HEK293 (cell line): Measurements from ENCODE around the gene UBL7.

Source experiments
- CTCF ChIA-PET: fragments of 350-600 bp; formaldehyde crosslinking; extraction: SDS; loops from one replicate; lab custom pipeline; 2021; ENCODE audit warnings: antibody characterized with exemption; lab: Yijun Ruan, JAX
- POLR2A ChIA-PET: fragments of 300-600 bp; formaldehyde crosslinking; extraction: SDS; loops from one replicate; lab custom pipeline; 2020; ENCODE audit warnings: antibody characterized with exemption, inconsistent platforms; lab: Yijun Ruan, JAX
- H3K27ac ChIP-seq: fragments of 200-500 bp; sonication (Bioruptor generic); 2 replicates; pipeline ENCODE4 v1.5.1; 2014; ENCODE audit warnings: low read depth, low read length, control low read depth, inconsistent platforms; ENCODE audit errors: extremely low read depth
- H3K36me3 ChIP-seq, 2 experiments: fragments of 200-500 bp in 1 of 2; sonication (Bioruptor generic) in 1 of 2; 1 replicate in 1 of 2; 2 replicates in 1 of 2; pipeline ENCODE4 v1.5.1; 2014 to 2017; ENCODE audit warnings: inconsistent platforms in 2 of 2, low read length in 2 of 2; ENCODE audit not compliant: control insufficient read depth in 2 of 2, insufficient read depth in 1 of 2
- H3K4me1 ChIP-seq: fragments of 200-500 bp; sonication (Bioruptor generic); 2 replicates; pipeline ENCODE4 v1.5.1; 2014; ENCODE audit warnings: mild to moderate bottlenecking, low read length, inconsistent platforms; ENCODE audit not compliant: control insufficient read depth, insufficient read depth
- H3K4me3 ChIP-seq: 2 replicates; pipeline ENCODE4 v1.5.1; 2011; ENCODE audit warnings: low read depth, mild to moderate bottlenecking, control low read depth, low read length, moderate library complexity
- H3K9me3 ChIP-seq: fragments of 200-500 bp; sonication (Bioruptor generic); 2 replicates; pipeline ENCODE4 v1.5.1; 2014; ENCODE audit warnings: low read depth, low read length, inconsistent platforms; ENCODE audit not compliant: control insufficient read depth, insufficient read depth
- KLF1 ChIP-seq: fragments of 450-650 bp; formaldehyde crosslinking; IDR thresholded peaks from 2 replicates; pipeline ENCODE4 v1.5.1; 2016; ENCODE audit warnings: missing biosample characterization, missing genetic modification characterization
- KLF8 ChIP-seq: fragments of 450-650 bp; formaldehyde crosslinking; IDR thresholded peaks from 2 replicates; pipeline ENCODE4 v1.5.1; 2016; ENCODE audit warnings: missing biosample characterization, missing genetic modification characterization
- PRDM4 ChIP-seq: fragments of 450-650 bp; formaldehyde crosslinking; IDR thresholded peaks from 2 replicates; pipeline ENCODE4 v1.5.1; 2017; ENCODE audit warnings: missing biosample characterization, missing genetic modification characterization
- TRIM28 ChIP-seq: IDR thresholded peaks from 2 replicates; pipeline ENCODE4 v1.6.1; 2011; ENCODE audit warnings: low read length, control low read depth, borderline replicate concordance
- ZBTB1 ChIP-seq: fragments of 450-650 bp; formaldehyde crosslinking; IDR thresholded peaks from 2 replicates; pipeline ENCODE4 v1.5.1; 2016; ENCODE audit warnings: missing biosample characterization, missing genetic modification characterization
- ZBTB10 ChIP-seq: fragments of 450-650 bp; formaldehyde crosslinking; IDR thresholded peaks from 2 replicates; pipeline ENCODE4 v1.5.1; 2016; ENCODE audit warnings: missing biosample characterization, missing genetic modification characterization
- ZBTB49 ChIP-seq: fragments of 450-650 bp; formaldehyde crosslinking; IDR thresholded peaks from 2 replicates; pipeline ENCODE4 v1.5.1; 2016; ENCODE audit warnings: missing biosample characterization, missing genetic modification characterization, low read depth
- ZNF112 ChIP-seq: fragments of 450-650 bp; formaldehyde crosslinking; IDR thresholded peaks from 2 replicates; pipeline ENCODE4 v1.5.0; 2017; ENCODE audit warnings: missing biosample characterization, missing genetic modification characterization
- ZNF140 ChIP-seq: fragments of 450-650 bp; formaldehyde crosslinking; IDR thresholded peaks from 2 replicates; pipeline ENCODE4 v1.5.1; 2016; ENCODE audit warnings: missing biosample characterization, missing genetic modification characterization
- ZNF211 ChIP-seq: fragments of 450-650 bp; formaldehyde crosslinking; IDR thresholded peaks from 2 replicates; pipeline ENCODE4 v1.5.1; 2016; ENCODE audit warnings: low read depth, missing biosample characterization, missing genetic modification characterization
- ZNF223 ChIP-seq: fragments of 450-650 bp; formaldehyde crosslinking; IDR thresholded peaks from 2 replicates; pipeline ENCODE4 v1.5.1; 2016; ENCODE audit warnings: missing biosample characterization, missing genetic modification characterization
- ZNF280D ChIP-seq: fragments of 450-650 bp; formaldehyde crosslinking; IDR thresholded peaks from 2 replicates; pipeline ENCODE4 v1.5.1; 2016; ENCODE audit warnings: missing biosample characterization, missing genetic modification characterization
- ZNF302 ChIP-seq: fragments of 450-650 bp; formaldehyde crosslinking; IDR thresholded peaks from 2 replicates; pipeline ENCODE4 v1.5.1; 2016; ENCODE audit warnings: missing biosample characterization, missing genetic modification characterization, low read depth
- ZNF571 ChIP-seq: fragments of 450-650 bp; formaldehyde crosslinking; IDR thresholded peaks from 2 replicates; pipeline ENCODE4 v1.5.0; 2017; ENCODE audit warnings: missing biosample characterization, missing genetic modification characterization
- ZNF600 ChIP-seq: fragments of 450-650 bp; formaldehyde crosslinking; IDR thresholded peaks from 2 replicates; pipeline ENCODE4 v1.5.1; 2016; ENCODE audit warnings: missing biosample characterization, missing genetic modification characterization
- ZNF76 ChIP-seq: fragments of 450-650 bp; formaldehyde crosslinking; IDR thresholded peaks from 2 replicates; pipeline ENCODE4; 2016; ENCODE audit warnings: low read depth, missing biosample characterization, missing genetic modification characterization, borderline replicate concordance
- ZNF843 ChIP-seq: fragments of 450-650 bp; formaldehyde crosslinking; IDR thresholded peaks from 2 replicates; pipeline ENCODE4 v1.5.1; 2016; ENCODE audit warnings: missing biosample characterization, missing genetic modification characterization
- ZSCAN18 ChIP-seq: fragments of 450-650 bp; formaldehyde crosslinking; IDR thresholded peaks from 2 replicates; pipeline ENCODE4 v1.5.1; 2016; ENCODE audit warnings: missing biosample characterization, missing genetic modification characterization
- ZSCAN5A ChIP-seq: fragments of 450-650 bp; formaldehyde crosslinking; IDR thresholded peaks from 2 replicates; pipeline ENCODE4 v1.5.1; 2016; ENCODE audit warnings: missing biosample characterization, missing genetic modification characterization

UBL7 gene

GRCh38 chr15:74500401-74500800, 39.4 kb upstream of the UBL7 start:
- no peak overlapping the region for H3K27ac ChIP-seq
- ChIA-PET CTCF (interaction anchor here (1.0 to 2.6 kb wide), 3 partner anchors 11 to 127 kb away, joined by 3 to 11 read pairs (median 4); no protein-coding TSS in a partner anchor), POLR2A (interaction anchor here (0.8 kb wide), 1 partner anchor 39 kb away, joined by 3 read pairs; the partner anchor contains the start of gene UBL7)
- H3K4me3 ChIP-seq = no peak overlapping the region
- TF ChIP-seq ZSCAN18 (no peak), KLF1 (no peak), ZNF302 (tag by site-specific recombination) (no peak), ZSCAN5A (tag by site-specific recombination) (no peak), ZBTB10 (tag by site-specific recombination) (no peak), ZNF112 (tag by site-specific recombination) (no peak), ZNF223 (tag by site-specific recombination) (no peak), ZNF600 (tag by site-specific recombination) (no peak), KLF8 (no peak), ZBTB49 (tag by site-specific recombination) (no peak), PRDM4 (tag by site-specific recombination) (no peak), ZNF843 (tag by site-specific recombination) (no peak), ZNF211 (tag by site-specific recombination) (no peak), ZNF140 (tag by site-specific recombination) (no peak), TRIM28 (no peak), ZNF571 (no peak), ZNF280D (tag by site-specific recombination) (no peak), ZNF76 (tag by site-specific recombination) (no peak), ZBTB1 (no peak)
- H3K4me1 ChIP-seq = peaks cover 3% of the 10 kb centered on the region; the same call in 1 of the 2 replicates
- peaks cover 0 to 3% of the 10 kb centered on the region in 2 experiments; a peak in 1 of 3 replicates for H3K36me3 ChIP-seq
- no peaks in the 10 kb centered on the region for H3K9me3 ChIP-seq
